HepG2 (cell line): ENCODE results near the gene CREB3. TPM values are rescaled to one million over a fixed set of nuclear protein-coding genes. Genes with fewer than 3 reads are reported as not detected.

Source experiments
- ATAC-seq: fragments of 200-7000 bp; cut with Tn5 transposase; 3 replicates; pipeline ENCODE4 v1.9.1; 2020; ENCODE audit warnings: mild to moderate bottlenecking, moderate library complexity
- BruUV-seq: library from RNA; stranded (reverse); fragments of 400-500 nt; replicated peaks from 2 replicates; lab custom pipeline; 2021; lab: Mats Ljungman, UMichigan
- CTCF ChIA-PET: fragments of 300-600 bp; formaldehyde crosslinking; extraction: SDS; loops from one replicate; lab custom pipeline; 2021; ENCODE audit warnings: low total read pairs, inconsistent platforms, low intra/inter-chr PET ratio; lab: Yijun Ruan, JAX
- POLR2A ChIA-PET: fragments of 350-600 bp; sonication (Branson Sonifier 250); formaldehyde crosslinking; loops from one replicate; lab custom pipeline; 2020; ENCODE audit warnings: antibody characterized with exemption, inconsistent platforms; lab: Yijun Ruan, JAX
- DNase-seq: peaks from one replicate; pipeline ENCODE4 v3.0.0-alpha.2; 2015; ENCODE audit warnings: low spot score
- FAIRE-seq: peaks from 3 replicates; lab custom pipeline; 2011; peaks lifted over from hg19 to GRCh38; lab: Jason Lieb, UNC
- H2AFZ ChIP-seq: one replicate; pipeline ENCODE4 v1.6.1; 2011; ENCODE audit warnings: low read length, inconsistent platforms
- H3K27ac ChIP-seq: fragments of 300-600 bp; 3 replicates; pipeline ENCODE4 v1.8.0; 2011; ENCODE audit warnings: mixed run types, mild to moderate bottlenecking, mixed read lengths, low read length, inconsistent platforms; ENCODE audit not compliant: insufficient read depth; ENCODE audit errors: extremely low read length
- H3K27me3 ChIP-seq, 2 experiments: fragments of 200-600 bp in 1 of 2; 2 replicates in 1 of 2; 3 replicates in 1 of 2; pipeline versions ENCODE4 v1.6.0 to v1.8.0; 2011; ENCODE audit warnings: low read length in 2 of 2, mild to moderate bottlenecking in 2 of 2, moderate library complexity in 2 of 2, inconsistent platforms in 1 of 2; ENCODE audit not compliant: insufficient read depth in 2 of 2, control insufficient read depth in 1 of 2
- H3K36me3 ChIP-seq, 2 experiments: fragments of 200-600 bp in 1 of 2; replicated peaks in 1 of 2; 2 replicates in 1 of 2; 3 replicates in 1 of 2; pipeline versions ENCODE4 v1.5.1 to v1.8.0; 2011; ENCODE audit warnings: low read length in 2 of 2, inconsistent platforms in 1 of 2; ENCODE audit not compliant: insufficient read depth in 2 of 2, control insufficient read depth in 1 of 2
- H3K4me1 ChIP-seq: 2 replicates; pipeline ENCODE4 v1.5.1; 2012; ENCODE audit warnings: low read length, inconsistent platforms; ENCODE audit not compliant: insufficient read depth
- H3K4me2 ChIP-seq: 2 replicates; pipeline ENCODE4 v1.6.0; 2011; ENCODE audit warnings: low read depth, low read length, inconsistent platforms
- H3K4me3 ChIP-seq, 3 experiments: fragments of 200-600 bp in 1 of 3; sonication (generic), shearing (Covaris generic) in 1 of 3; replicated peaks in 1 of 3; 2 replicates each; pipeline ENCODE4 v1.5.1; 2011 to 2016; ENCODE audit warnings: low read length in 3 of 3, inconsistent platforms in 2 of 3, low read depth in 2 of 3, mild to moderate bottlenecking in 2 of 3, control low read depth in 1 of 3, mixed read lengths in 1 of 3; ENCODE audit not compliant: insufficient read depth in 1 of 3
- H3K79me2 ChIP-seq: one replicate; pipeline ENCODE4 v1.6.1; 2011; ENCODE audit warnings: low read length, inconsistent platforms; ENCODE audit not compliant: insufficient read depth
- H3K9ac ChIP-seq: 2 replicates; pipeline ENCODE4 v1.6.0; 2011; ENCODE audit warnings: mild to moderate bottlenecking, low read depth, low read length, inconsistent platforms; ENCODE audit not compliant: insufficient read depth
- H3K9me3 ChIP-seq: 2 replicates; pipeline ENCODE4 v1.5.1; 2012; ENCODE audit warnings: mild to moderate bottlenecking, low read length
- H4K20me1 ChIP-seq: 2 replicates; pipeline ENCODE4 v1.6.0; 2011; ENCODE audit warnings: inconsistent platforms, mild to moderate bottlenecking, low read length, moderate library complexity; ENCODE audit not compliant: insufficient read depth
- FOSL2 ChIP-seq: sonication (generic); formaldehyde crosslinking; IDR thresholded peaks from 2 replicates; pipeline ENCODE4 v1.4.0; 2020; ENCODE audit warnings: missing genetic modification reagents
- NR2F1 ChIP-seq, 2 experiments: fragments of 450-650 bp in 1 of 2; formaldehyde crosslinking in 1 of 2; IDR thresholded peaks; 2 replicates each; pipeline versions ENCODE4 v1.5.0 to v1.6.1; 2016 to 2020; ENCODE audit warnings: mild to moderate bottlenecking in 1 of 2, missing compliant biosample characterization in 1 of 2, missing genetic modification reagents in 1 of 2, moderate library complexity in 1 of 2
- NR2F6 ChIP-seq, 2 experiments: IDR thresholded peaks; 2 replicates each; pipeline ENCODE4 v1.6.1; 2016; ENCODE audit warnings: antibody characterized with exemption in 1 of 2, mild to moderate bottlenecking in 1 of 2
- ZBTB38 ChIP-seq: sonication (generic); formaldehyde crosslinking; IDR thresholded peaks from 2 replicates; pipeline ENCODE4 v1.5.1; 2020; ENCODE audit warnings: mild to moderate bottlenecking, missing genetic modification reagents
- WGBS: methylation state at CpG from one replicate; pipeline ENCODE4 v1.1.6; 2017; ENCODE audit warnings: low lambda C conversion rate; 5-methylcytosine and 5-hydroxymethylcytosine counted together
- in situ Hi-C: cut with HindIII; loops from 2 replicates; pipeline ENCODE4 v1.10.0; 2017; ENCODE audit warnings: low pct_unique_long_range_greater_than_20kb; ENCODE audit not compliant: extremely low pct_ligation_motif_present
- intact Hi-C: fragments of 100-400 bp; cut with micrococcal nuclease; formaldehyde crosslinking; loops from one replicate; pipeline ENCODE4 v1.10.0; 2022; ENCODE audit not compliant: unreplicated experiment
- polyA plus RNA-seq, 8 experiments: library from polyadenylated mRNA; depleted of rRNA in 3 of 8; stranded (reverse) in 7 of 8; unstranded in 1 of 8; fragments of >200 nt; fragmentation: Illumina TruSeq in 4 of 8; extraction: Trizol in 4 of 8; gene quantifications; 2 replicates each; pipeline versions ENCODE4 v1.2.1 to v1.2.3, GENCODE V29; 2011 to 2016; ENCODE audit warnings: low read depth in 4 of 8, missing spikeins in 1 of 8, mixed read lengths in 1 of 8; ENCODE audit not compliant: insufficient read depth in 1 of 8
- total RNA-seq, 5 experiments: library from RNA; depleted of rRNA; stranded (reverse); fragments of >200 nt; fragmentation: Illumina TruSeq; extraction: Trizol; gene quantifications; 2 replicates each; pipeline ENCODE4 v1.2.3, GENCODE V29; 2016; ENCODE audit warnings: low read depth in 1 of 5
- TF ChIP-seq, protein P1 (sequence below): sonication (generic); formaldehyde crosslinking; IDR thresholded peaks from 2 replicates; pipeline ENCODE4 v1.4.0; 2020; ENCODE audit warnings: missing genetic modification reagents
- TF ChIP-seq, protein P2 (sequence below): IDR thresholded peaks from 2 replicates; pipeline ENCODE4 v1.6.1; 2016; ENCODE audit warnings: control low read depth

CREB3 gene
- total and polyA plus RNA-seq, 2 of the 13 experiments (the other 11 are each of a cell fraction or from before 2014, with no cell fraction given): 11.1 to 34.2 TPM

DNA sequence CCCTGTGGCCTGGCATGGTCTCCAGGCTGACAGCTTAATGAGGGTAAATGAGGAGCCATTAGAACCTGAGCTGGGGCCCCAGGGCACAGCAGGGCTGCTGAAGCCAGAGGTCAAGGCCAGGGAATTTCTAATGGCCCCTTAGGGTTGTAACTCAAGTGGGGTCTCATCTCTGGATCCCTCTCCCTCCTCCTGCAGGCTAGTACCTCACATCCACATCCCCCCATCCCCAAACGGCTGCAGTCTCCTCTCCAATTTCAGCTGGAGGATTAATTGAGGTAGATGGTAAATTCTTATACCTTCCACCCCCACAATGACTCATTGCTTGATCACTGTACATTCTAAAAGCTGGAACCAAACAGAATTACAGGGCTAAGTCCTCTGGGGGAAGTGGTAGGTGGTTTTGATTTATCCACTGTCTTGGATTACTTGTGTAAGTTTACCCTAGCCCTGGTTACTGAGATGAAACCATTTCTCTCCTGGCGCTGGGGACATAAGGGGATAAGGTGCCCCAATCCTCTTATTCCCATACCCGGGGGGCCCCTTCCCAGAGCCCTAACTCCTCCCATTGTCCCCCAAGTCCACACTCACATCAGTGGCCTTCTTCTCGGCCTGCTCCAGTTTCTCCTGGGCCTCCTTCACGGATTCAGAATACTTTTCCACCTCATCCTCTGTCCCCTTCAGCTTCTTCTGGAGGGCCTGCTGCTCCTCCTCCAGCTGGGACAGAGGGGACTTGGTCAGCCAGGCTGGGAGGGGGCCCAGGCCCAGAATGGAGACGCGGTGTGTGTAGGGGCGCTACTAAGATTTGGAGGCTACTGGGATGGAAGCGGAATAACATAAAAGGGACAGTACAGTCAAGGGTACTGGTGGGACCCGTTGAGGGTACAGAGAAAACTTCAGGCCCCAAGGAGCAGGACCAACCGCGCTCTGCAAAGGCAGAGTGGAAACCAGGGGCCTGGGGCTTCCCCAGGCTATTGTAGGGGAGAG lies 43.6 kb upstream of the CREB3 start:
- in situ Hi-C loops (no loop called here), intact Hi-C loops (no loop called here)
- Histone ChIP-seq H3K79me2 (no peaks in the 10 kb centered on the region), H3K9me3 (no peaks in the 10 kb centered on the region), H3K9ac (no peak overlapping the region), H3K4me1 (peaks cover 63% of the 10 kb centered on the region), H3K4me2 (peak overlapping the region; percentile 45), H4K20me1 (no peaks in the 10 kb centered on the region), H3K36me3 (no peaks in the 10 kb centered on the region), H3K27ac (no peak overlapping the region), H3K4me3 (peak overlapping the region in 1 of 3 experiments; percentile 23; a peak in 1 of 6 replicates), H3K27me3 (no peaks in the 10 kb centered on the region), H2AFZ (no peak overlapping the region)
- ATAC-seq (peak; percentile 9), DNase-seq (peak; percentile 39), FAIRE-seq (no peak)
- WGBS: 52% methylated on average over 12 of the region's 12 CpGs
- CTCF ChIA-PET: no interaction called here
- POLR2A ChIA-PET: interaction anchor here (1.1 to 6.1 kb wide), 5 partner anchors 8 to 43 kb away, joined by 3 to 68 read pairs (median 8); partner anchors contain the start of genes ARHGEF39, CCDC107 and RMRP
- no TSS peak for BruUV-seq
- TF ChIP-seq, protein P1, sequence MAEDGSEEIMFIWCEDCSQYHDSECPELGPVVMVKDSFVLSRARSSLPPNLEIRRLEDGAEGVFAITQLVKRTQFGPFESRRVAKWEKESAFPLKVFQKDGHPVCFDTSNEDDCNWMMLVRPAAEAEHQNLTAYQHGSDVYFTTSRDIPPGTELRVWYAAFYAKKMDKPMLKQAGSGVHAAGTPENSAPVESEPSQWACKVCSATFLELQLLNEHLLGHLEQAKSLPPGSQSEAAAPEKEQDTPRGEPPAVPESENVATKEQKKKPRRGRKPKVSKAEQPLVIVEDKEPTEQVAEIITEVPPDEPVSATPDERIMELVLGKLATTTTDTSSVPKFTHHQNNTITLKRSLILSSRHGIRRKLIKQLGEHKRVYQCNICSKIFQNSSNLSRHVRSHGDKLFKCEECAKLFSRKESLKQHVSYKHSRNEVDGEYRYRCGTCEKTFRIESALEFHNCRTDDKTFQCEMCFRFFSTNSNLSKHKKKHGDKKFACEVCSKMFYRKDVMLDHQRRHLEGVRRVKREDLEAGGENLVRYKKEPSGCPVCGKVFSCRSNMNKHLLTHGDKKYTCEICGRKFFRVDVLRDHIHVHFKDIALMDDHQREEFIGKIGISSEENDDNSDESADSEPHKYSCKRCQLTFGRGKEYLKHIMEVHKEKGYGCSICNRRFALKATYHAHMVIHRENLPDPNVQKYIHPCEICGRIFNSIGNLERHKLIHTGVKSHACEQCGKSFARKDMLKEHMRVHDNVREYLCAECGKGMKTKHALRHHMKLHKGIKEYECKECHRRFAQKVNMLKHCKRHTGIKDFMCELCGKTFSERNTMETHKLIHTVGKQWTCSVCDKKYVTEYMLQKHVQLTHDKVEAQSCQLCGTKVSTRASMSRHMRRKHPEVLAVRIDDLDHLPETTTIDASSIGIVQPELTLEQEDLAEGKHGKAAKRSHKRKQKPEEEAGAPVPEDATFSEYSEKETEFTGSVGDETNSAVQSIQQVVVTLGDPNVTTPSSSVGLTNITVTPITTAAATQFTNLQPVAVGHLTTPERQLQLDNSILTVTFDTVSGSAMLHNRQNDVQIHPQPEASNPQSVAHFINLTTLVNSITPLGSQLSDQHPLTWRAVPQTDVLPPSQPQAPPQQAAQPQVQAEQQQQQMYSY (CRISPR knock-in tag): no peak
- TF ChIP-seq ZBTB38 (CRISPR knock-in tag): no peak
- TF ChIP-seq NR2F6 (IDR thresholded peaks at IDR 0.05): peak; percentile 71
- TF ChIP-seq NR2F6 (CRISPR knock-in tag; IDR thresholded peaks at IDR 0.05): peak; percentile 42; the same call in 1 of the 2 replicates
- TF ChIP-seq FOSL2 (CRISPR knock-in tag): peak; percentile 40; the same call in 1 of the 2 replicates
- TF ChIP-seq, protein P2, sequence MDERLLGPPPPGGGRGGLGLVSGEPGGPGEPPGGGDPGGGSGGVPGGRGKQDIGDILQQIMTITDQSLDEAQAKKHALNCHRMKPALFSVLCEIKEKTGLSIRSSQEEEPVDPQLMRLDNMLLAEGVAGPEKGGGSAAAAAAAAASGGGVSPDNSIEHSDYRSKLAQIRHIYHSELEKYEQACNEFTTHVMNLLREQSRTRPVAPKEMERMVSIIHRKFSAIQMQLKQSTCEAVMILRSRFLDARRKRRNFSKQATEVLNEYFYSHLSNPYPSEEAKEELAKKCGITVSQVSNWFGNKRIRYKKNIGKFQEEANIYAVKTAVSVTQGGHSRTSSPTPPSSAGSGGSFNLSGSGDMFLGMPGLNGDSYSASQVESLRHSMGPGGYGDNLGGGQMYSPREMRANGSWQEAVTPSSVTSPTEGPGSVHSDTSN (CRISPR knock-in tag): no peak
- TF ChIP-seq NR2F1 (CRISPR knock-in tag; IDR thresholded peaks at IDR 0.05): peak in 1 of 2 experiments; percentile 82; a peak in 2 of 4 replicates
- TF ChIP-seq, all 625 proteins: peak for 3
